SU-DHL-6 (cell line): ENCODE measurements around the gene PHACTR2.

Experiments
- H2AFZ ChIP-seq: fragments of 200-600 bp; sonication (generic); 2 replicates; pipeline ENCODE4 v1.6.1; 2014; ENCODE audit warnings: low read depth, mild to moderate bottlenecking, moderate library complexity, mixed read lengths, antibody characterized with exemption, low read length; ENCODE audit not compliant: severe bottlenecking
- H3F3A ChIP-seq: fragments of 200-600 bp; shearing (Covaris generic); 2 replicates; pipeline ENCODE4 v1.6.0; 2016; ENCODE audit warnings: antibody characterized with exemption, mild to moderate bottlenecking; ENCODE audit not compliant: insufficient read depth
- H3K27ac ChIP-seq: fragments of 200-600 bp; sonication (generic); 2 replicates; pipeline ENCODE4 v1.5.1; 2016; ENCODE audit warnings: low read depth, mild to moderate bottlenecking, low read length, moderate library complexity, mixed read lengths
- H3K27me3 ChIP-seq: fragments of 200-600 bp; sonication (generic), shearing (Covaris generic); 2 replicates; pipeline ENCODE4 v1.6.0; 2014; ENCODE audit warnings: mild to moderate bottlenecking, low read length
- H3K36me3 ChIP-seq: fragments of 200-600 bp; sonication (generic); 2 replicates; pipeline ENCODE4 v1.6.1; 2014; ENCODE audit warnings: mild to moderate bottlenecking, low read length, mixed read lengths
- H3K4me2 ChIP-seq: fragments of 300-600, 200-600 bp; shearing (Covaris generic), sonication (generic); 2 replicates; pipeline ENCODE4 v1.6.0; 2014; ENCODE audit warnings: low read length, low read depth, mild to moderate bottlenecking; ENCODE audit not compliant: poor library complexity, severe bottlenecking
- H3K4me3 ChIP-seq: fragments of 200-600 bp; sonication (generic); 2 replicates; pipeline ENCODE4 v1.5.1; 2014; ENCODE audit warnings: antibody characterized with exemption, low read length, mild to moderate bottlenecking, mixed read lengths; ENCODE audit not compliant: insufficient read depth, poor library complexity, severe bottlenecking
- H3K79me2 ChIP-seq: fragments of 200-600 bp; sonication (generic); 2 replicates; pipeline ENCODE4 v1.6.1; 2014; ENCODE audit warnings: mild to moderate bottlenecking, low read length, moderate library complexity; ENCODE audit not compliant: insufficient read depth
- H3K9ac ChIP-seq: fragments of 200-600 bp; sonication (generic); 2 replicates; pipeline ENCODE4 v1.7.0; 2014; ENCODE audit warnings: mild to moderate bottlenecking, low read length
- H3K9me2 ChIP-seq: fragments of 200-600 bp; sonication (generic); replicated peaks from 2 replicates; pipeline ENCODE4 v1.6.1; 2014; ENCODE audit warnings: low read length; ENCODE audit not compliant: insufficient read depth
- H3K9me3 ChIP-seq: fragments of 200-600 bp; sonication (generic); 2 replicates; pipeline ENCODE4 v1.6.1; 2014; ENCODE audit warnings: low read length, mixed read lengths; ENCODE audit not compliant: insufficient read depth
- H4K20me1 ChIP-seq: fragments of 200-600 bp; sonication (generic); 2 replicates; pipeline ENCODE4 v1.6.1; 2014; ENCODE audit warnings: low read depth, mild to moderate bottlenecking, antibody characterized with exemption, low read length, moderate library complexity, mixed read lengths
- EZH2phosphoT487 ChIP-seq: fragments of 200-600 bp; sonication (generic), shearing (Covaris generic); conservative IDR thresholded peaks from 2 replicates; pipeline ENCODE4 v1.6.1; 2018; ENCODE audit warnings: mild to moderate bottlenecking, antibody characterized with exemption, low read length, moderate library complexity, mixed read lengths
- TF ChIP-seq, protein P1 (sequence below): fragments of 200-600 bp; sonication (generic); IDR thresholded peaks from one replicate; pipeline ENCODE4 v1.5.1; 2017; ENCODE audit warnings: antibody characterized with exemption, mild to moderate bottlenecking, low read length, moderate library complexity; ENCODE audit not compliant: insufficient read depth, poor library complexity, severe bottlenecking

Gene PHACTR2

DNA sequence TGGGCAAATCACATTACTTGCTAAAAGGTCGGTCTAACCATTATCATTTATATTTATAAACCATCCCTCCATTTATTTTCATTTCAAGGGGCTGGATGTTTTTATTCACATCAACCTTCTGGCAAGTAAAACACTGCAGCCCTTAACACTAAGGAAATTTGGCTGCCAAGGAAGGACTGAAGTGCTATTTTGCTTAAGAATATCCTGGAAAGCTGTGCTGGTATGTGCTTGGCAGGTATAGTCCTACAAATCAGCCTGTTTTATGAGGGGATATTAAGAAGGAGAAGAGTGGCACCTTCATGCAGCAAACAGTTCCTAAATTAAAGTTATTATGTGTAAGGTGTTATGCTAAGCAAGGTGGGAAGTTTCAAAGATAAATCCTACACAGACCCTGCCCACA lies 9.8 kb downstream of the PHACTR2 start:
- Histone ChIP-seq H4K20me1 (no peaks in the 10 kb centered on the region), H3K27ac (no peak overlapping the region), H3K4me3 (no peak overlapping the region), H3K27me3 (no peaks in the 10 kb centered on the region), H3K36me3 (no peaks in the 10 kb centered on the region), H3K9ac (no peak overlapping the region), H3K79me2 (no peaks in the 10 kb centered on the region), H3K4me2 (no peak overlapping the region), H3F3A (no peaks in the 10 kb centered on the region), H3K9me2 (no peaks in the 10 kb centered on the region), H2AFZ (no peak overlapping the region), H3K9me3 (no peaks in the 10 kb centered on the region)
- no peak for TF ChIP-seq EZH2phosphoT487
- TF ChIP-seq, protein P1, sequence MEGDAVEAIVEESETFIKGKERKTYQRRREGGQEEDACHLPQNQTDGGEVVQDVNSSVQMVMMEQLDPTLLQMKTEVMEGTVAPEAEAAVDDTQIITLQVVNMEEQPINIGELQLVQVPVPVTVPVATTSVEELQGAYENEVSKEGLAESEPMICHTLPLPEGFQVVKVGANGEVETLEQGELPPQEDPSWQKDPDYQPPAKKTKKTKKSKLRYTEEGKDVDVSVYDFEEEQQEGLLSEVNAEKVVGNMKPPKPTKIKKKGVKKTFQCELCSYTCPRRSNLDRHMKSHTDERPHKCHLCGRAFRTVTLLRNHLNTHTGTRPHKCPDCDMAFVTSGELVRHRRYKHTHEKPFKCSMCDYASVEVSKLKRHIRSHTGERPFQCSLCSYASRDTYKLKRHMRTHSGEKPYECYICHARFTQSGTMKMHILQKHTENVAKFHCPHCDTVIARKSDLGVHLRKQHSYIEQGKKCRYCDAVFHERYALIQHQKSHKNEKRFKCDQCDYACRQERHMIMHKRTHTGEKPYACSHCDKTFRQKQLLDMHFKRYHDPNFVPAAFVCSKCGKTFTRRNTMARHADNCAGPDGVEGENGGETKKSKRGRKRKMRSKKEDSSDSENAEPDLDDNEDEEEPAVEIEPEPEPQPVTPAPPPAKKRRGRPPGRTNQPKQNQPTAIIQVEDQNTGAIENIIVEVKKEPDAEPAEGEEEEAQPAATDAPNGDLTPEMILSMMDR, result no peak

DNA sequence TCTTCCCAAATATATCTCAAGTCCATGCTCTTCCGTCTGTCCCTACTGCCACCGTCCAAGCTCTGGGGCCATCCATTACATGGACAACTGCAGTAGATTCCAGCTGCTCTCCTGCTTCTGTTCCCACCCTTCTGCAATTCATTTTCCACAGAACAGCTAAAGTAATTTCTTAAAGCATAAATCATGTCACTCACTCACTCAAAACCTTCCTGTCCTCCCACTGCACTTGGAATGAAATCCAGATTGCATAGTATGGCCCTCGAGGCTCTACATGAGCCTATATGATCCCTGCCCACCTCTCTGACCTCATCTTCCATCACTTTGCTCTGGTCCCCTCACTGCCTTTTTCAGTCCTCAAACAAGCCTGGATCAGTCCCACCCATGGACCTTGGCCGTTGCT lies 10.9 kb downstream of the PHACTR2 start:
- H3K79me2 ChIP-seq, result no peaks in the 10 kb centered on the region
- no peaks in the 10 kb centered on the region for H4K20me1 ChIP-seq
- H3K27me3 ChIP-seq, result no peaks in the 10 kb centered on the region
- H3K27ac ChIP-seq, result no peak overlapping the region
- no peak overlapping the region for H2AFZ ChIP-seq
- H3K36me3 ChIP-seq, result no peaks in the 10 kb centered on the region
- no peak for TF ChIP-seq EZH2phosphoT487
- TF ChIP-seq, protein P1, result no peak
- H3K4me2 ChIP-seq, result no peak overlapping the region
- H3K9me2 ChIP-seq, result no peaks in the 10 kb centered on the region
- no peak overlapping the region for H3K4me3 ChIP-seq
- no peak overlapping the region for H3K9ac ChIP-seq
- no peaks in the 10 kb centered on the region for H3K9me3 ChIP-seq
- H3F3A ChIP-seq, result no peaks in the 10 kb centered on the region

DNA sequence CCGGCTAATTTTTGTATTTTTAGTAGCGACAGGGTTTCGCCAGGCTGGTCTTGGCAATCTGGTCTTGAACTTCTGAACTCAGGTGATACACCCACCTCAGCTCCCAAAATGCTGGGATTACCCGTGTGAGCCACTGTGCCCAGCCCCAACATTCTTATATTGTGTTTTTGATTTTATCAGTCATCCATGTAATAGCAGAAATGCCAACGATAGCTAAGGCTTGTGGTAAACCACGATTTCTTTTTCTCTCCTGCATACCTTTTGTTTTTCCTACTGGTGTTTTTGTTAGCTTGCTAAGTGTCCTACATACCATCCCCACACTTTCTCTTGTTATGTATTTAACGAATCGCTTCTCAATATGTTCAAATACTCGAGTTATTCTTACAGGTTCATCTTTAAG lies 12.1 kb downstream of the PHACTR2 start:
- Histone ChIP-seq H3K36me3 (no peaks in the 10 kb centered on the region), H3K9me3 (no peaks in the 10 kb centered on the region), H4K20me1 (no peaks in the 10 kb centered on the region), H3K9me2 (no peaks in the 10 kb centered on the region), H3K4me2 (no peak overlapping the region), H2AFZ (no peak overlapping the region), H3K9ac (no peak overlapping the region), H3K27ac (no peak overlapping the region), H3K27me3 (no peaks in the 10 kb centered on the region), H3K4me3 (no peak overlapping the region), H3F3A (no peaks in the 10 kb centered on the region), H3K79me2 (no peaks in the 10 kb centered on the region)
- TF ChIP-seq EZH2phosphoT487, result no peak
- TF ChIP-seq, protein P1, result no peak

DNA sequence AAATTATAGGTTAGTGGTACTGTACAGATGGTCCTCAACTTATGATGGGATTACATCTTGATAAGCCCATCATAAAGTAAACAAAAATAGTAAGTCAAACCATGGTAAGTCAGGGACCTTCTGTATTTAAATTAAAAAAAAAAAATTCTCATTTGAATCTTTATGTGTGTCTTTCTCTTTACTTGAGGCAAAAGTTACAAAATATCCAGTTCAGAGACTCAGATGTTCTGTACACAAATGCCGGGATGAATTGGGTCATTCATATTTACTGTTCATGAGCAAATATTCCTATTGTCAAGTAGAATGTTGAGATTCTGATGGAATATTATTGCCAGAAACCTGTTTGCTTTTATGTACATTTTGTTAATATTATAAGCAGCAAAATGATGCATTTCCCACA lies 13.4 kb downstream of the PHACTR2 start:
- no peak overlapping the region for H3K4me2 ChIP-seq
- no peaks in the 10 kb centered on the region for H3K9me3 ChIP-seq
- no peaks in the 10 kb centered on the region for H3K36me3 ChIP-seq
- no peaks in the 10 kb centered on the region for H3K79me2 ChIP-seq
- no peaks in the 10 kb centered on the region for H3K9me2 ChIP-seq
- no peak overlapping the region for H3K4me3 ChIP-seq
- no peaks in the 10 kb centered on the region for H3K27me3 ChIP-seq
- H3F3A ChIP-seq, result no peaks in the 10 kb centered on the region
- TF ChIP-seq, protein P1, result no peak
- TF ChIP-seq EZH2phosphoT487, result no peak
- H4K20me1 ChIP-seq, result no peaks in the 10 kb centered on the region
- no peak overlapping the region for H3K27ac ChIP-seq
- H2AFZ ChIP-seq, result no peak overlapping the region
- H3K9ac ChIP-seq, result no peak overlapping the region
